ENCODE measurements around the gene CCDC197. TPM values are rescaled to one million over a fixed set of nuclear protein-coding genes. Genes with fewer than 3 reads are reported as not detected.

The CCDC197 gene
- total and polyA plus RNA-seq, 9 of the 15 experiments (the other 6 are each of a cell fraction or from before 2014, with no cell fraction given): not detected

GRCh38 chr14:94026173-94026888, 29.2 kb downstream of the CCDC197 start, which contains the start of gene OTUB2 (continued):
- no peak for TF ChIP-seq ZBTB9 (CRISPR knock-in tag; IDR thresholded peaks at IDR 0.05)
- no peak for TF ChIP-seq ZNF79 (CRISPR knock-in tag; IDR thresholded peaks at IDR 0.05; ENCODE audit: low read depth)
- TF ChIP-seq NFYB (IDR thresholded peaks at IDR 0.05; ENCODE audit: extremely low read depth, insufficient read length): peak; percentile 88
- TF ChIP-seq HNRNPH1 (optimal IDR thresholded peaks at IDR 0.05; ENCODE audit: low read depth, low read length): no peak
- TF ChIP-seq E2F8 (IDR thresholded peaks at IDR 0.05; ENCODE audit: low read depth, partially characterized antibody): peak; percentile 28
- no peak for TF ChIP-seq CBX3 (IDR thresholded peaks at IDR 0.05; ENCODE audit: borderline replicate concordance in 1 of 2, low read length in 2 of 2)
- no peak for TF ChIP-seq TRIM24 (IDR thresholded peaks at IDR 0.05)
- TF ChIP-seq KLF6 (CRISPR knock-in tag; IDR thresholded peaks at IDR 0.05; ENCODE audit: borderline replicate concordance): no peak
- TF ChIP-seq ZNF717 (CRISPR knock-in tag; IDR thresholded peaks at IDR 0.05): no peak
- no peak for TF ChIP-seq E2F3 (CRISPR knock-in tag; IDR thresholded peaks at IDR 0.05)
- peak; percentile 88 for TF ChIP-seq FOS (IDR thresholded peaks at IDR 0.05; ENCODE audit: extremely low read depth, insufficient read length)
- no peak for TF ChIP-seq ZNF695 (CRISPR knock-in tag; IDR thresholded peaks at IDR 0.05)
- no peak for TF ChIP-seq NFE2 (IDR thresholded peaks at IDR 0.05; ENCODE audit: low read depth)
- no peak for TF ChIP-seq ZBTB43 (CRISPR knock-in tag; IDR thresholded peaks at IDR 0.05)
- no peak for TF ChIP-seq SRSF3 (IDR thresholded peaks at IDR 0.05; ENCODE audit: insufficient read depth, low read length)
- no peak for TF ChIP-seq RFX5 (IDR thresholded peaks at IDR 0.05; ENCODE audit: low read depth, low read length)
- TF ChIP-seq ZKSCAN3 (CRISPR knock-in tag; IDR thresholded peaks at IDR 0.05): peak; percentile 76
- no peak for TF ChIP-seq MTA2 (IDR thresholded peaks at IDR 0.05; ENCODE audit: low read depth)
- no peak for TF ChIP-seq BCLAF1 (IDR thresholded peaks at IDR 0.05; ENCODE audit: borderline replicate concordance in 1 of 2, control insufficient read depth in 1 of 2, low read depth in 2 of 2, low read length in 1 of 2)
- TF ChIP-seq ZNF696 (CRISPR knock-in tag; conservative IDR thresholded peaks at IDR 0.05): no peak
- TF ChIP-seq PHF21A (IDR thresholded peaks at IDR 0.05; ENCODE audit: borderline replicate concordance, low read depth): no peak
